OCI-LY1 (cell line): ENCODE measurements around the gene CCDC40.

Experiments used
- H2AFZ ChIP-seq: fragments of 200-600 bp; sonication (generic), shearing (Covaris generic); 2 replicates; pipeline ENCODE4 v1.6.0; 2014; ENCODE audit warnings: antibody characterized with exemption, mild to moderate bottlenecking, low read length
- H3F3A ChIP-seq: fragments of 200-600 bp; sonication (generic), shearing (Covaris generic); 2 replicates; pipeline ENCODE4 v1.6.0; 2014; ENCODE audit warnings: mild to moderate bottlenecking, antibody characterized with exemption, low read length, moderate library complexity; ENCODE audit not compliant: insufficient read depth
- H3K27ac ChIP-seq: fragments of 200-600 bp; sonication (generic); 2 replicates; pipeline ENCODE4 v1.5.1; 2014; ENCODE audit warnings: low read length, mixed run types, mild to moderate bottlenecking, low read depth; ENCODE audit not compliant: poor library complexity, severe bottlenecking
- H3K27me3 ChIP-seq: fragments of 200-600 bp; sonication (generic); 2 replicates; pipeline ENCODE4 v1.6.0; 2014; ENCODE audit warnings: antibody characterized with exemption, mild to moderate bottlenecking, low read length, moderate library complexity; ENCODE audit not compliant: insufficient read depth
- H3K36me3 ChIP-seq: fragments of 200-600 bp; sonication (generic); 2 replicates; pipeline ENCODE4 v1.6.1; 2014; ENCODE audit warnings: mild to moderate bottlenecking, antibody characterized with exemption, low read length, moderate library complexity, mixed read lengths; ENCODE audit not compliant: insufficient read depth
- H3K4me1 ChIP-seq: fragments of 200-600 bp; sonication (generic); 2 replicates; pipeline ENCODE4 v1.5.1; 2014; ENCODE audit warnings: mild to moderate bottlenecking, low read length, moderate library complexity; ENCODE audit not compliant: insufficient read depth, severe bottlenecking
- H3K4me2 ChIP-seq: fragments of 200-600 bp; sonication (generic), shearing (Covaris generic); 2 replicates; pipeline ENCODE4 v1.6.1; 2014; ENCODE audit warnings: low read length
- H3K4me3 ChIP-seq: fragments of 200-600 bp; sonication (generic); 2 replicates; pipeline ENCODE4 v1.5.1; 2014; ENCODE audit warnings: low read length, low read depth, mild to moderate bottlenecking, mixed read lengths; ENCODE audit not compliant: poor library complexity, severe bottlenecking
- H3K79me2 ChIP-seq: fragments of 200-600 bp; shearing (Covaris generic); 2 replicates; pipeline ENCODE4 v1.6.1; 2016; ENCODE audit warnings: mixed run types, low read length, mixed read lengths; ENCODE audit not compliant: insufficient read depth
- H3K9ac ChIP-seq: fragments of 200-600 bp; sonication (generic), shearing (Covaris generic); 2 replicates; pipeline ENCODE4 v1.6.1; 2014; ENCODE audit warnings: mild to moderate bottlenecking, low read length, mixed read lengths
- H3K9me2 ChIP-seq: fragments of 200-600 bp; sonication (generic), shearing (Covaris generic); 2 replicates; pipeline ENCODE4 v1.6.1; 2014; ENCODE audit warnings: low read depth, mild to moderate bottlenecking, low read length, mixed read lengths
- H3K9me3 ChIP-seq: fragments of 200-600 bp; shearing (Covaris generic); 2 replicates; pipeline ENCODE4 v1.6.1; 2014; ENCODE audit warnings: low read length, mixed read lengths
- H4K20me1 ChIP-seq: fragments of 200-600 bp; sonication (generic), shearing (Covaris generic); 2 replicates; pipeline ENCODE4 v1.6.0; 2016; ENCODE audit warnings: mild to moderate bottlenecking, low read length; ENCODE audit not compliant: insufficient read depth
- CTCF ChIP-seq: fragments of 200-600 bp; sonication (generic), shearing (Covaris generic); IDR thresholded peaks from 2 replicates; pipeline ENCODE4 v1.5.1; 2017; ENCODE audit warnings: mild to moderate bottlenecking, antibody characterized with exemption, low read length, moderate library complexity, mixed read lengths
- EZH2 ChIP-seq: fragments of 200-600 bp; sonication (generic), shearing (Covaris generic); IDR thresholded peaks from 2 replicates; pipeline ENCODE4 v1.8.0; 2017; ENCODE audit warnings: borderline replicate concordance, mixed run types, mild to moderate bottlenecking, antibody characterized with exemption, low read length, moderate library complexity, mixed read lengths

The CCDC40 gene

GRCh38 chr17:80009391-80010282, 26.8 kb upstream of the CCDC40 start:
- H3K36me3 ChIP-seq = no peaks in the 10 kb centered on the region; the same call in 1 of the 2 replicates
- H3K9me3 ChIP-seq = peaks cover 3% of the 10 kb centered on the region; the same call in 1 of the 2 replicates
- no peaks in the 10 kb centered on the region for H3F3A ChIP-seq
- H3K4me2 ChIP-seq = no peak overlapping the region
- peaks cover 22% of the 10 kb centered on the region for H3K27me3 ChIP-seq
- no peaks in the 10 kb centered on the region for H4K20me1 ChIP-seq
- no peak overlapping the region for H3K27ac ChIP-seq
- H3K9me2 ChIP-seq = no peaks in the 10 kb centered on the region
- no peak for TF ChIP-seq CTCF
- H3K79me2 ChIP-seq = no peaks in the 10 kb centered on the region
- no peaks in the 10 kb centered on the region for H3K4me1 ChIP-seq
- H3K4me3 ChIP-seq = no peak overlapping the region
- H2AFZ ChIP-seq = no peak overlapping the region
- H3K9ac ChIP-seq = no peak overlapping the region

- no peak for TF ChIP-seq EZH2
- TF ChIP-seq CTCF = no peak
- no peaks in the 10 kb centered on the region for H3K79me2 ChIP-seq
- no peaks in the 10 kb centered on the region for H3K4me1 ChIP-seq
- H3K9me3 ChIP-seq = peaks cover 3% of the 10 kb centered on the region; the same call in 1 of the 2 replicates
- no peaks in the 10 kb centered on the region for H3F3A ChIP-seq
- peaks cover 25% of the 10 kb centered on the region for H3K27me3 ChIP-seq
- no peak overlapping the region for H3K9ac ChIP-seq
- no peaks in the 10 kb centered on the region for H4K20me1 ChIP-seq
- H2AFZ ChIP-seq = no peak overlapping the region
- no peak overlapping the region for H3K4me3 ChIP-seq
- no peaks in the 10 kb centered on the region; the same call in 1 of the 2 replicates for H3K36me3 ChIP-seq
- no peak overlapping the region for H3K27ac ChIP-seq
- H3K9me2 ChIP-seq = no peaks in the 10 kb centered on the region
- H3K4me2 ChIP-seq = no peak overlapping the region
These were observed 26.1 kb upstream of the CCDC40 start for GRCh38 chr17:80010283-80010858.

GRCh38 chr17:80011989-80012555, 24.4 kb upstream of the CCDC40 start:
- H4K20me1 ChIP-seq = no peaks in the 10 kb centered on the region
- H3K27me3 ChIP-seq = peaks cover 25% of the 10 kb centered on the region
- H3K4me1 ChIP-seq = no peaks in the 10 kb centered on the region
- no peak overlapping the region for H3K9ac ChIP-seq
- H3F3A ChIP-seq = no peaks in the 10 kb centered on the region
- H3K9me2 ChIP-seq = no peaks in the 10 kb centered on the region
- H3K79me2 ChIP-seq = no peaks in the 10 kb centered on the region
- H2AFZ ChIP-seq = no peak overlapping the region
- no peak overlapping the region for H3K4me3 ChIP-seq
- H3K36me3 ChIP-seq = no peaks in the 10 kb centered on the region; the same call in 1 of the 2 replicates
- no peak overlapping the region for H3K27ac ChIP-seq
- H3K4me2 ChIP-seq = no peak overlapping the region
- TF ChIP-seq CTCF (no peak), EZH2 (no peak)
- peaks cover 3% of the 10 kb centered on the region; the same call in 1 of the 2 replicates for H3K9me3 ChIP-seq
